ENCODE results near the gene PKDCC. TPM values are rescaled to one million over a fixed set of nuclear protein-coding genes. Genes with fewer than 3 reads are reported as not detected.

The PKDCC gene
- total and polyA plus RNA-seq, 2 of the 13 experiments (the other 11 are each of a cell fraction or from before 2014, with no cell fraction given) = 52.6 to 58.8 TPM

DNA sequence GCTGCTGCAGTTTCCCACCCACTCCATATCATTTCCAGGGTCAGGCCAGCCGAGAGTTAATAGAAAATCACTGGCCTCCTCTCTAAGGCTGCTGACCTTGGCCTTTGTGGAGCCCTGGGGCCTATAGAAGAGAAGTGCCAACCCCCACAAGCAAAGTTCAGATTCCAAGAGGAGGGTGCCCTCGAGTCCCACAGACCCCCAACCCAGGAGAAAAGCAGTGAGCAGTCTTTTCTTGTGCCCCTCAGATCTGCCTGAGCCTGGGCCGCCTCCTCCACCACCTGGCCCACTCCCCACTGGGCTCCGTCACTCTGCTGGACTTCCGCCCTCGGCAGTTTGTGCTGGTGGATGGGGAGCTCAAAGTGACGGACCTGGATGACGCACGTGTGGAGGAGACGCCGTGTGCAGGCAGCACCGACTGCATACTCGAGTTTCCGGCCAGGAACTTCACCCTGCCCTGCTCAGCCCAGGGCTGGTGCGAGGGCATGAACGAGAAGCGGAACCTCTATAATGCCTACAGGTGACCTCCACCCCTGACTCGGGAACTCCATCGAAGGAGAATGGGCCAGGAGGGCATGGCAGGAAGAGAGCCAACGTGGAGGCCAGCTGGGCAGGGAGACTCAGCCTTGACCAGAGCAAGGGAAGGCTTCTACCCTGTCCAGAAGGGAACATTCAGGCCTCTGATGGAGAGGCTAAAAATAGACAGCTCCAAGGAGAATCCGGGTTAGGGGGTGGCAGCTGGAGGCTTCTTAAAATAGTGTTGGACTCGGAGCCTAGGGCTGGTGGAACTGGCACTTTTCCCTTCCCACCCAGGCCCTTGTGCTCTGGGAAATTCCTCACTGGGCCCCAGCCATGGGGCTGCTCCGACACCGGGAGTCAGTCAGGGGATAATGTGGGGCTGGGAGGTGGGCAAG, 6.2 kb downstream of the PKDCC start (continued):
- TF ChIP-seq ZBTB37 (CRISPR knock-in tag; IDR thresholded peaks at IDR 0.05) (no peak), ZNF770 (CRISPR knock-in tag; IDR thresholded peaks at IDR 0.05) (no peak), ZNF557 (CRISPR knock-in tag; IDR thresholded peaks at IDR 0.05) (no peak), ZC3H13 (CRISPR knock-in tag; IDR thresholded peaks at IDR 0.05) (0 out of 2 replicates have a peak, but pooled peaks have one; percentile 70), FOXC1 (CRISPR knock-in tag; IDR thresholded peaks at IDR 0.05; ENCODE audit: borderline replicate concordance) (0 out of 2 replicates have a peak, but pooled peaks have one; percentile 63), TBP (CRISPR knock-in tag; IDR thresholded peaks at IDR 0.05) (no peak), TARDBP (CRISPR knock-in tag; IDR thresholded peaks at IDR 0.05) (no peak), MAFK (conservative IDR thresholded peaks at IDR 0.05 in 1 of 2, IDR thresholded peaks at IDR 0.05 in 1 of 2; ENCODE audit: low read length in 2 of 2) (no peak), NCOR1 (IDR thresholded peaks at IDR 0.05; ENCODE audit: borderline replicate concordance, low read length) (peak; percentile 72; the same call in 1 of the 2 replicates), KLF11 (CRISPR knock-in tag; IDR thresholded peaks at IDR 0.05) (no peak), IRF1 (CRISPR knock-in tag; IDR thresholded peaks at IDR 0.05; ENCODE audit: low read depth) (no peak), ZUFSP (CRISPR knock-in tag; IDR thresholded peaks at IDR 0.05; ENCODE audit: borderline replicate concordance) (no peak), ZSCAN25 (CRISPR knock-in tag; IDR thresholded peaks at IDR 0.05) (0 out of 2 replicates have a peak, but pooled peaks have one; percentile 36), ZNF724P (CRISPR knock-in tag; IDR thresholded peaks at IDR 0.05; ENCODE audit: borderline replicate concordance) (no peak), FOXK1 (CRISPR knock-in tag; IDR thresholded peaks at IDR 0.05; ENCODE audit: borderline replicate concordance, low read depth) (peak; percentile 25; the same call in 1 of the 2 replicates), NFE2L2 (IDR thresholded peaks at IDR 0.05; ENCODE audit: low read length) (no peak), FLYWCH1 (CRISPR knock-in tag; IDR thresholded peaks at IDR 0.05) (no peak)
- TF ChIP-seq, protein P1, sequence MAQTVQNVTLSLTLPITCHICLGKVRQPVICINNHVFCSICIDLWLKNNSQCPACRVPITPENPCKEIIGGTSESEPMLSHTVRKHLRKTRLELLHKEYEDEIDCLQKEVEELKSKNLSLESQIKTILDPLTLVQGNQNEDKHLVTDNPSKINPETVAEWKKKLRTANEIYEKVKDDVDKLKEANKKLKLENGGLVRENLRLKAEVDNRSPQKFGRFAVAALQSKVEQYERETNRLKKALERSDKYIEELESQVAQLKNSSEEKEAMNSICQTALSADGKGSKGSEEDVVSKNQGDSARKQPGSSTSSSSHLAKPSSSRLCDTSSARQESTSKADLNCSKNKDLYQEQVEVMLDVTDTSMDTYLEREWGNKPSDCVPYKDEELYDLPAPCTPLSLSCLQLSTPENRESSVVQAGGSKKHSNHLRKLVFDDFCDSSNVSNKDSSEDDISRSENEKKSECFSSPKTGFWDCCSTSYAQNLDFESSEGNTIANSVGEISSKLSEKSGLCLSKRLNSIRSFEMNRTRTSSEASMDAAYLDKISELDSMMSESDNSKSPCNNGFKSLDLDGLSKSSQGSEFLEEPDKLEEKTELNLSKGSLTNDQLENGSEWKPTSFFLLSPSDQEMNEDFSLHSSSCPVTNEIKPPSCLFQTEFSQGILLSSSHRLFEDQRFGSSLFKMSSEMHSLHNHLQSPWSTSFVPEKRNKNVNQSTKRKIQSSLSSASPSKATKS (CRISPR knock-in tag; IDR thresholded peaks at IDR 0.05) = no peak

Measured in HepG2 (cell line).